GM12873 (cell line): ENCODE measurements around the gene NOL12.

Experiments used
- TF ChIP-seq, protein P1 (sequence below): IDR thresholded peaks from 2 replicates; pipeline ENCODE4 v1.5.1; 2012; ENCODE audit warnings: low read depth, mild to moderate bottlenecking, moderate library complexity, low read length, control low read depth; ENCODE audit not compliant: insufficient read depth; ENCODE audit errors: missing control alignments

The NOL12 gene

DNA sequence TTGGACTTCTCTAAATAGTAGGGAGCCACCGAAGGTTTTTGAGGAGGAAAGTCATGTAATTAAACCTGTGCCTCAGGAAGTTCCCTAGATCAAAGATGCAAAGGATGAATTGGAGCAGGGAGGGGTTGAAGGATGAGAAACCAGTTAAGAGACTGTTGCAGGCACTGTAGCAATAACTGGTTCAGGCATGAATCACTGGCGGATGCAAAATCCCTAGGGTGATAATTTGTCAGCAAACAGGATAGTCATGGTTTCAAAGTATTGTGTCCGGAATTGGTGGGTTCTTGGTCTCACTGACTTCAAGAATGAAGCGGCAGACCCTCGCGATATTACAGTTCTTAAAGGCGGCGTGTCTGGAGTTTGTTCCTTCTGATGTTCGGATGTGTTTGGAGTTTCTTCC lies 30.6 kb downstream of the NOL12 start:
- TF ChIP-seq, protein P1, sequence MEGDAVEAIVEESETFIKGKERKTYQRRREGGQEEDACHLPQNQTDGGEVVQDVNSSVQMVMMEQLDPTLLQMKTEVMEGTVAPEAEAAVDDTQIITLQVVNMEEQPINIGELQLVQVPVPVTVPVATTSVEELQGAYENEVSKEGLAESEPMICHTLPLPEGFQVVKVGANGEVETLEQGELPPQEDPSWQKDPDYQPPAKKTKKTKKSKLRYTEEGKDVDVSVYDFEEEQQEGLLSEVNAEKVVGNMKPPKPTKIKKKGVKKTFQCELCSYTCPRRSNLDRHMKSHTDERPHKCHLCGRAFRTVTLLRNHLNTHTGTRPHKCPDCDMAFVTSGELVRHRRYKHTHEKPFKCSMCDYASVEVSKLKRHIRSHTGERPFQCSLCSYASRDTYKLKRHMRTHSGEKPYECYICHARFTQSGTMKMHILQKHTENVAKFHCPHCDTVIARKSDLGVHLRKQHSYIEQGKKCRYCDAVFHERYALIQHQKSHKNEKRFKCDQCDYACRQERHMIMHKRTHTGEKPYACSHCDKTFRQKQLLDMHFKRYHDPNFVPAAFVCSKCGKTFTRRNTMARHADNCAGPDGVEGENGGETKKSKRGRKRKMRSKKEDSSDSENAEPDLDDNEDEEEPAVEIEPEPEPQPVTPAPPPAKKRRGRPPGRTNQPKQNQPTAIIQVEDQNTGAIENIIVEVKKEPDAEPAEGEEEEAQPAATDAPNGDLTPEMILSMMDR, result no peak

DNA sequence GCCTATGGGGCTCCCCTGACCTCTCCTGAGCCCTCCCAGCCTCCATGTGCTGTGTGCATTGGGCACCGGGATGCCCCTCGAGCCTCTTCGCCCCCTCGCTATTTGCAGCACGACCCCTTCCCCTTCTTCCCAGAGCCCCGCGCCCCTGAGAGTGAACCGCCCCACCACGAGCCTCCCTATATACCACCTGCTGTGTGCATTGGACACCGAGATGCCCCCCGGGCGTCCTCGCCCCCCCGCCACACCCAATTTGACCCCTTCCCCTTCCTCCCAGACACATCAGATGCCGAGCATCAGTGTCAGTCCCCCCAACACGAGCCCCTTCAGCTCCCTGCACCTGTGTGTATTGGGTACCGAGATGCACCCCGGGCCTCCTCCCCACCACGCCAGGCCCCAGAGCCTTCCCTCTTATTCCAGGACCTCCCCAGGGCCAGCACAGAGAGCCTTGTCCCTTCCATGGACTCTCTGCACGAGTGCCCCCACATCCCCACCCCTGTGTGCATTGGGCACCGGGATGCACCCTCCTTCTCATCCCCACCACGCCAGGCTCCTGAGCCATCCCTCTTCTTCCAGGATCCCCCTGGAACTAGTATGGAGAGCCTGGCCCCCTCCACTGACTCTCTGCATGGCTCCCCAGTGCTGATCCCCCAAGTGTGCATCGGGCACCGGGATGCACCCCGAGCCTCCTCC lies 39.6 kb downstream of the NOL12 start:
- TF ChIP-seq, protein P1, result no peak

DNA sequence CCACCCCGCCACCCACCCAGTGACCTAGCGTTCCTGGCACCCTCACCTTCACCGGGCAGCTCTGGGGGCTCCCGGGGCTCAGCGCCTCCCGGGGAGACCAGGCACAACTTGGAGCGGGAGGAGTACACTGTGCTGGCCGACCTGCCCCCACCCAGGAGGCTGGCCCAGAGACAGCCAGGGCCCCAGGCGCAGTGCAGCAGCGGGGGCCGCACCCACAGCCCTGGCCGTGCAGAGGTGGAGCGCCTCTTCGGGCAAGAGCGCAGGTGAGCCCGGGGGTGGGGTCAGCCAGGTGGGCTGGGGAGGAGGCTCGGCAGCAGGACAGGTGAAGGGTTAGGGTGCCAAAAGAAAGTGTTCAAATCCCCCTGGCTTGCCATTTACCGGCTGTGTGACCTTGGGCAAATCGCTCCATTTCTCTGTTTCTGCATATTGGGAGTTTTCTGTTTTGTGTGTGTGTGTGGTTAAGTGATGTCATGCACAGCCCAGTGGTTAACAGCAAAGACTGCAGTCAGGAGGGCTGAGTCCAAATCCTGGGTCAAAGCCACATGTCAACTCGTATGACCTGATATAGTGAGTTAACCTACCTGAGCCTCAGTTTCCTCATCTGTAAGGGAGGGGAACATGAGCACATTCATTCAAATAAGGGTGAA lies 40.2 kb downstream of the NOL12 start:
- TF ChIP-seq, protein P1, result peak; percentile 23

DNA sequence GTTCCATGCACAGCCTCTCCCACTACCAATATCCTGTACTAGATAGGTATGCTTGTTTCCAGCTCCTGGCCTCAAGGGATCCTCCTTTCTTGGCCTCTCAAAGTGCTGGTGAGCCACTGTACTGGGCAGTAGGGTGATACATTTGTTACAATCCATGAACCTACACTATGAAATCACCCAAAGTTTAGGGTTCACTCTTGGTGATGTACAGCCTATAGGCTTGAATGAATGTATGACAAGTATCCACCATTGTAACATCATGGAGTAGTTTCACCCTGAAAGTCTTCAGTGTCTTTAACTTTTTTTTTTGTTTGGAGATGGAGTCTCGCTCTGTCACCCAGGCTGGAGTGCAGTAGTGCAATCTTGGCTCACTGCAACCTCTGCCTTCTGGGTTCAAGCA lies 42.5 kb downstream of the NOL12 start:
- TF ChIP-seq, protein P1, result no peak

DNA sequence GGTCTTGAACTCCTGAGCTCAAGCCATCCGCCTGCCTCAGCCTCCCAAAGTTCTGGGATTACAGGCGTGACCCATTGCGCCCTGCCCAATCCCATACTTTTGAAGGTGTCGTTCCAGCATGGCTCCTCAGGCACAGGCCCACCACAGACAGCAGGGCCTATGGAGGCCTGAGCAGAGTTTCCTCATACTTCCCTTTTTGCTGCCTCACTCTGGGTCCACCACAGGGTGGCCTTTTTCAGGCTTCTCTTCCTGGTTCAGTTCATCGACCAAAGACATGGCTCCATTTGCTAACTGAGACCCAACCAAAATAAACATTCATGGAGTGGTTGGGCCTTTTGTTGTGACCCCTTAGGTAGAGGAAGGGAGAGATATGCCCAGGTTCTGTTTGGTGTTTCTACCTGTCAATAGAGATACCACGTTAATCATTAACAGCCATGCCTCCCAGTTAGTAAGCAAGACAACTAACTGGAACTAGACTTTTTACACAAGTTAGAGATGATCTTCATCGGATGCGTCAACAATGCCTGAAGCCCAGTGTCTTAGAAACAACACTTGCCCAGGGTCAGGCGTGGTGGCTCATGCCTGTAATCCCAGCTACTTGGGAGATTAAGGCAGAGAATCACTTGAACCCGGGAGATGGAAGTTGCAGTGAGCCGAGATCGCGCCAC lies 45.8 kb downstream of the NOL12 start:
- TF ChIP-seq, protein P1, result peak; percentile 37

DNA sequence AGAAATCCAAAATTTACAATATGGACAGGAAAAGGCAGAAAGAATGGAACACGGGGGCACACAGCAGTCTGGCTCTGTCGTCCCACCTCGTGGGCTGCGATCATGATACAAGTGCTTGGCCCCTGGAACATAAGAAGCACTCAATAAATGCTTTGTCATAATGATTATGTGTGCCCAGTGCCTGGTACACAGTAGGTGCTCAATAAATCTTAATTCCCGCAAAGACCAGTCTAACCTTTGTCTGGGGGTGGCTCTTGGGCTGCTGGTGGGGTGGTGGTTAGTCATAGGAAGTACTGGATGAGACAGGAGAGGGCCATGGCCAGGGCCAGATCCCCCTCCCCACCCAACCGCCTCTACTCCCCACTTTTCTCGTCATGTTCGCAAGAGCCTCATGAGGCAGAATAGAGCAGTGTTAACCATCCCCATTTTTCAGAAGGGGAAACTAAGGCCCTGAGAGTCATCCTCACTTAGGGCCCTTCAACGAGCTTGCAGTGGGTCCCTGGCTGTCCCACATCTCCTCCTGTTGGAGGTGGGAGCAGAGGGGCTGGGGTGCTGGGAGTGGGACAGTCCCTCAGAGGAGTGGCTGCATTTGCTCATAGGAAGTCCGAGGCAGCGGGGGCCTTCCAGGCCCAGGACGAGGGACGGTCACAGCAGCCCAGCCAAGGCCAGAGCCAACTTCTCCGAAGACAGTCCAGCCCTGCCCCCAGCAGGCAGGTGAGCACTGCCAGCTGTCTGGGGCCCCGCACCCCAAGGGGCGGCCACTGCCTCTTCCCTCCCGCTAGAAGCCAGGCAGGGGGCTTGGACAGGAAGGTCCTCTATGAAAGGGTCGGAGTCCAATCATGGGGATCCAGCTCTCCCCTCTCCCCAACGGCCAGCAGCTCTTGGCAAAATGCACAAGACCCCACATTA lies 46.8 kb downstream of the NOL12 start:
- TF ChIP-seq, protein P1, result no peak
